ENCODE data around the gene RNF224. TPM values are rescaled to one million over a fixed set of nuclear protein-coding genes. Genes with fewer than 3 reads are reported as not detected.

The RNF224 gene
- total and polyA plus RNA-seq, 2 of the 13 experiments (the other 11 are each of a cell fraction or from before 2014, with no cell fraction given), result 0.09 TPM; not detected in 1

- no peaks in the 10 kb centered on the region for H3K9me3 ChIP-seq (ENCODE audit: low read length)
- H2AFZ ChIP-seq (ENCODE audit: low read length), result no peak overlapping the region
- in situ Hi-C loops (cut with HindIII; ENCODE audit: extremely low pct_ligation_motif_present, low pct_unique_long_range_greater_than_20kb), result no loop called here
- no peaks in the 10 kb centered on the region for H3K27me3 ChIP-seq (ENCODE audit: control insufficient read depth in 1 of 2, insufficient read depth in 2 of 2, low read length in 2 of 2)
- DNase-seq (ENCODE audit: low spot score), result no peak
- ATAC-seq, result no peak
- H3K4me3 ChIP-seq (replicated peaks in 1 of 3; ENCODE audit: insufficient read depth in 1 of 3, low read depth in 2 of 3, low read length in 3 of 3), result no peak overlapping the region
- H3K4me1 ChIP-seq (ENCODE audit: insufficient read depth, low read length), result peaks cover 48% of the 10 kb centered on the region
- TF ChIP-seq MIER3 (CRISPR knock-in tag; IDR thresholded peaks at IDR 0.05; ENCODE audit: borderline replicate concordance) (no peak), ZNF20 (CRISPR knock-in tag; IDR thresholded peaks at IDR 0.05) (no peak), ZNF329 (CRISPR knock-in tag; IDR thresholded peaks at IDR 0.05; ENCODE audit: low read depth) (no peak), FOSL2 (CRISPR knock-in tag; IDR thresholded peaks at IDR 0.05) (no peak), SIX4 (CRISPR knock-in tag; IDR thresholded peaks at IDR 0.05) (no peak), ZNF546 (CRISPR knock-in tag; conservative IDR thresholded peaks at IDR 0.05) (no peak), CCAR2 (optimal IDR thresholded peaks at IDR 0.05; ENCODE audit: low read depth, low read length) (no peak), ZNF788 (CRISPR knock-in tag; IDR thresholded peaks at IDR 0.05; ENCODE audit: borderline replicate concordance) (no peak), MAFK (conservative IDR thresholded peaks at IDR 0.05 in 1 of 2, IDR thresholded peaks at IDR 0.05 in 1 of 2; ENCODE audit: low read length in 2 of 2) (no peak)
- TF ChIP-seq, protein P1, sequence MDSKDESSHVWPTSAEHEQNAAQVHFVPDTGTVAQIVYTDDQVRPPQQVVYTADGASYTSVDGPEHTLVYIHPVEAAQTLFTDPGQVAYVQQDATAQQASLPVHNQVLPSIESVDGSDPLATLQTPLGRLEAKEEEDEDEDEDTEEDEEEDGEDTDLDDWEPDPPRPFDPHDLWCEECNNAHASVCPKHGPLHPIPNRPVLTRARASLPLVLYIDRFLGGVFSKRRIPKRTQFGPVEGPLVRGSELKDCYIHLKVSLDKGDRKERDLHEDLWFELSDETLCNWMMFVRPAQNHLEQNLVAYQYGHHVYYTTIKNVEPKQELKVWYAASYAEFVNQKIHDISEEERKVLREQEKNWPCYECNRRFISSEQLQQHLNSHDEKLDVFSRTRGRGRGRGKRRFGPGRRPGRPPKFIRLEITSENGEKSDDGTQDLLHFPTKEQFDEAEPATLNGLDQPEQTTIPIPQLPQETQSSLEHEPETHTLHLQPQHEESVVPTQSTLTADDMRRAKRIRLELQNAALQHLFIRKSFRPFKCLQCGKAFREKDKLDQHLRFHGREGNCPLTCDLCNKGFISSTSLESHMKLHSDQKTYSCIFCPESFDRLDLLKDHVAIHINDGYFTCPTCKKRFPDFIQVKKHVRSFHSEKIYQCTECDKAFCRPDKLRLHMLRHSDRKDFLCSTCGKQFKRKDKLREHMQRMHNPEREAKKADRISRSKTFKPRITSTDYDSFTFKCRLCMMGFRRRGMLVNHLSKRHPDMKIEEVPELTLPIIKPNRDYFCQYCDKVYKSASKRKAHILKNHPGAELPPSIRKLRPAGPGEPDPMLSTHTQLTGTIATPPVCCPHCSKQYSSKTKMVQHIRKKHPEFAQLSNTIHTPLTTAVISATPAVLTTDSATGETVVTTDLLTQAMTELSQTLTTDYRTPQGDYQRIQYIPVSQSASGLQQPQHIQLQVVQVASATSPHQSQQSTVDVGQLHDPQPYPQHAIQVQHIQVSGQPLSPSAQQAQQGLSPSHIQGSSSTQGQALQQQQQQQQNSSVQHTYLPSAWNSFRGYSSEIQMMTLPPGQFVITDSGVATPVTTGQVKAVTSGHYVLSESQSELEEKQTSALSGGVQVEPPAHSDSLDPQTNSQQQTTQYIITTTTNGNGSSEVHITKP (CRISPR knock-in tag; IDR thresholded peaks at IDR 0.05; ENCODE audit: low read depth), result no peak
- TF ChIP-seq, protein P2, sequence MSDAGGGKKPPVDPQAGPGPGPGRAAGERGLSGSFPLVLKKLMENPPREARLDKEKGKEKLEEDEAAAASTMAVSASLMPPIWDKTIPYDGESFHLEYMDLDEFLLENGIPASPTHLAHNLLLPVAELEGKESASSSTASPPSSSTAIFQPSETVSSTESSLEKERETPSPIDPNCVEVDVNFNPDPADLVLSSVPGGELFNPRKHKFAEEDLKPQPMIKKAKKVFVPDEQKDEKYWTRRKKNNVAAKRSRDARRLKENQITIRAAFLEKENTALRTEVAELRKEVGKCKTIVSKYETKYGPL (CRISPR knock-in tag; IDR thresholded peaks at IDR 0.05), result no peak
- ChIA-PET CTCF (ENCODE audit: low intra/inter-chr PET ratio, low total read pairs) (no interaction called here), POLR2A (interaction anchor here (1.1 to 1.9 kb wide), 2 partner anchors 8 to 30 kb away, joined by 5 to 6 read pairs; partner anchors contain the start of gene TPRN)
- 100% methylated on average over 1 of the region's 2 CpGs for WGBS (ENCODE audit: low lambda C conversion rate)
- no peak overlapping the region for H3K9ac ChIP-seq (ENCODE audit: insufficient read depth, low read depth, low read length)
- intact Hi-C loops (cut with micrococcal nuclease; ENCODE audit: unreplicated experiment), result no loop called here
- no peak overlapping the region for H3K27ac ChIP-seq (ENCODE audit: extremely low read length, insufficient read depth, low read length)
- peaks cover 9 to 14% of the 10 kb centered on the region in 2 experiments; a peak in 3 of 5 replicates for H3K36me3 ChIP-seq (replicated peaks in 1 of 2; ENCODE audit: control insufficient read depth in 1 of 2, insufficient read depth in 2 of 2, low read length in 2 of 2)
- H3K4me2 ChIP-seq (ENCODE audit: low read depth, low read length), result no peak overlapping the region
- peaks cover 40% of the 10 kb centered on the region for H3K79me2 ChIP-seq (ENCODE audit: insufficient read depth, low read length)
- FAIRE-seq, result no peak
- no peaks in the 10 kb centered on the region; the same call in 1 of the 2 replicates for H4K20me1 ChIP-seq (ENCODE audit: insufficient read depth, low read length)
- no TSS peak for BruUV-seq (replicated peaks)
These were observed 34.4 kb upstream of the RNF224 start for GRCh38 chr9:137192859-137193258.
